HepG2 (cell line): ENCODE measurements around the gene ALDH18A1. TPM values are rescaled to one million over a fixed set of nuclear protein-coding genes. Genes with fewer than 3 reads are reported as not detected.
A peak's percentile ranks its signal among the peaks of the same experiment; 100 is the strongest.

Source experiments
- ATAC-seq: fragments of 200-7000 bp; cut with Tn5 transposase; 3 replicates; pipeline ENCODE4 v1.9.1; 2020; ENCODE audit warnings: mild to moderate bottlenecking, moderate library complexity
- BruUV-seq: library from RNA; stranded (reverse); fragments of 400-500 nt; replicated peaks from 2 replicates; lab custom pipeline; 2021; lab: Mats Ljungman, UMichigan
- CTCF ChIA-PET: fragments of 300-600 bp; formaldehyde crosslinking; extraction: SDS; loops from one replicate; lab custom pipeline; 2021; ENCODE audit warnings: low total read pairs, inconsistent platforms, low intra/inter-chr PET ratio; lab: Yijun Ruan, JAX
- POLR2A ChIA-PET: fragments of 350-600 bp; sonication (Branson Sonifier 250); formaldehyde crosslinking; loops from one replicate; lab custom pipeline; 2020; ENCODE audit warnings: antibody characterized with exemption, inconsistent platforms; lab: Yijun Ruan, JAX
- DNase-seq: peaks from one replicate; pipeline ENCODE4 v3.0.0-alpha.2; 2015; ENCODE audit warnings: low spot score
- FAIRE-seq: peaks from 3 replicates; lab custom pipeline; 2011; peaks lifted over from hg19 to GRCh38; lab: Jason Lieb, UNC
- H2AFZ ChIP-seq: one replicate; pipeline ENCODE4 v1.6.1; 2011; ENCODE audit warnings: low read length, inconsistent platforms
- H3K27ac ChIP-seq: fragments of 300-600 bp; 3 replicates; pipeline ENCODE4 v1.8.0; 2011; ENCODE audit warnings: mixed run types, mild to moderate bottlenecking, mixed read lengths, low read length, inconsistent platforms; ENCODE audit not compliant: insufficient read depth; ENCODE audit errors: extremely low read length
- H3K27me3 ChIP-seq, 2 experiments: fragments of 200-600 bp in 1 of 2; 2 replicates in 1 of 2; 3 replicates in 1 of 2; pipeline versions ENCODE4 v1.6.0 to v1.8.0; 2011; ENCODE audit warnings: low read length in 2 of 2, mild to moderate bottlenecking in 2 of 2, moderate library complexity in 2 of 2, inconsistent platforms in 1 of 2; ENCODE audit not compliant: insufficient read depth in 2 of 2, control insufficient read depth in 1 of 2
- H3K36me3 ChIP-seq, 2 experiments: fragments of 200-600 bp in 1 of 2; replicated peaks in 1 of 2; 2 replicates in 1 of 2; 3 replicates in 1 of 2; pipeline versions ENCODE4 v1.5.1 to v1.8.0; 2011; ENCODE audit warnings: low read length in 2 of 2, inconsistent platforms in 1 of 2; ENCODE audit not compliant: insufficient read depth in 2 of 2, control insufficient read depth in 1 of 2
- H3K4me1 ChIP-seq: 2 replicates; pipeline ENCODE4 v1.5.1; 2012; ENCODE audit warnings: low read length, inconsistent platforms; ENCODE audit not compliant: insufficient read depth
- H3K4me2 ChIP-seq: 2 replicates; pipeline ENCODE4 v1.6.0; 2011; ENCODE audit warnings: low read depth, low read length, inconsistent platforms
- H3K4me3 ChIP-seq, 3 experiments: fragments of 200-600 bp in 1 of 3; sonication (generic), shearing (Covaris generic) in 1 of 3; replicated peaks in 1 of 3; 2 replicates each; pipeline ENCODE4 v1.5.1; 2011 to 2016; ENCODE audit warnings: low read length in 3 of 3, inconsistent platforms in 2 of 3, low read depth in 2 of 3, mild to moderate bottlenecking in 2 of 3, control low read depth in 1 of 3, mixed read lengths in 1 of 3; ENCODE audit not compliant: insufficient read depth in 1 of 3
- H3K79me2 ChIP-seq: one replicate; pipeline ENCODE4 v1.6.1; 2011; ENCODE audit warnings: low read length, inconsistent platforms; ENCODE audit not compliant: insufficient read depth
- H3K9ac ChIP-seq: 2 replicates; pipeline ENCODE4 v1.6.0; 2011; ENCODE audit warnings: mild to moderate bottlenecking, low read depth, low read length, inconsistent platforms; ENCODE audit not compliant: insufficient read depth
- H3K9me3 ChIP-seq: 2 replicates; pipeline ENCODE4 v1.5.1; 2012; ENCODE audit warnings: mild to moderate bottlenecking, low read length
- H4K20me1 ChIP-seq: 2 replicates; pipeline ENCODE4 v1.6.0; 2011; ENCODE audit warnings: inconsistent platforms, mild to moderate bottlenecking, low read length, moderate library complexity; ENCODE audit not compliant: insufficient read depth
- AFF4 ChIP-seq: sonication (generic); formaldehyde crosslinking; IDR thresholded peaks from 2 replicates; pipeline ENCODE4 v1.4.0; 2020; ENCODE audit warnings: missing genetic modification reagents
- IKZF5 ChIP-seq: IDR thresholded peaks from 2 replicates; pipeline ENCODE4 v1.6.1; 2018; ENCODE audit warnings: missing genetic modification reagents, mild to moderate bottlenecking, missing compliant biosample characterization
- MAF1 ChIP-seq: sonication (generic); formaldehyde crosslinking; IDR thresholded peaks from 2 replicates; pipeline ENCODE4 v1.5.0; 2020; ENCODE audit warnings: missing genetic modification reagents, borderline replicate concordance
- MAFK ChIP-seq, 2 experiments: IDR thresholded peaks in 1 of 2; conservative IDR thresholded peaks in 1 of 2; 2 replicates each; pipeline ENCODE4 v1.6.1; 2011; ENCODE audit warnings: improper control_type of control experiment in 2 of 2, low read length in 2 of 2
- MLLT10 ChIP-seq: sonication (generic); formaldehyde crosslinking; IDR thresholded peaks from 2 replicates; pipeline ENCODE4 v1.4.0; 2020; ENCODE audit warnings: missing genetic modification reagents
- RFX3 ChIP-seq: IDR thresholded peaks from 2 replicates; pipeline ENCODE4 v1.6.1; 2016; ENCODE audit warnings: missing biosample characterization, missing genetic modification reagents
- RNF2 ChIP-seq: fragments of 450-650 bp; conservative IDR thresholded peaks from 2 replicates; pipeline ENCODE4 v1.6.1; 2016; ENCODE audit warnings: low read depth
- SMAD3 ChIP-seq: sonication (generic); formaldehyde crosslinking; IDR thresholded peaks from 2 replicates; pipeline ENCODE4 v1.4.0; 2020; ENCODE audit warnings: missing genetic modification reagents
- ZNF232 ChIP-seq: sonication (generic); formaldehyde crosslinking; IDR thresholded peaks from 2 replicates; pipeline ENCODE4 v1.4.0; 2020; ENCODE audit warnings: missing genetic modification reagents, borderline replicate concordance
- ZNF317 ChIP-seq: sonication (generic); formaldehyde crosslinking; IDR thresholded peaks from 2 replicates; pipeline ENCODE4 v1.5.0; 2020; ENCODE audit warnings: mild to moderate bottlenecking, missing genetic modification reagents
- ZNF33A ChIP-seq: sonication (generic); formaldehyde crosslinking; IDR thresholded peaks from 2 replicates; pipeline ENCODE4 v1.5.1; 2020; ENCODE audit warnings: missing genetic modification reagents, mild to moderate bottlenecking, moderate library complexity, borderline replicate concordance
- ZZZ3 ChIP-seq: sonication (generic); formaldehyde crosslinking; IDR thresholded peaks from 2 replicates; pipeline ENCODE4 v1.4.0; 2020; ENCODE audit warnings: missing genetic modification reagents, mild to moderate bottlenecking, borderline replicate concordance
- WGBS: methylation state at CpG from one replicate; pipeline ENCODE4 v1.1.6; 2017; ENCODE audit warnings: low lambda C conversion rate; 5-methylcytosine and 5-hydroxymethylcytosine counted together
- in situ Hi-C: cut with HindIII; loops from 2 replicates; pipeline ENCODE4 v1.10.0; 2017; ENCODE audit warnings: low pct_unique_long_range_greater_than_20kb; ENCODE audit not compliant: extremely low pct_ligation_motif_present
- intact Hi-C: fragments of 100-400 bp; cut with micrococcal nuclease; formaldehyde crosslinking; loops from one replicate; pipeline ENCODE4 v1.10.0; 2022; ENCODE audit not compliant: unreplicated experiment
- polyA plus RNA-seq, 8 experiments: library from polyadenylated mRNA; depleted of rRNA in 3 of 8; stranded (reverse) in 7 of 8; unstranded in 1 of 8; fragments of >200 nt; fragmentation: Illumina TruSeq in 4 of 8; extraction: Trizol in 4 of 8; gene quantifications; 2 replicates each; pipeline versions ENCODE4 v1.2.1 to v1.2.3, GENCODE V29; 2011 to 2016; ENCODE audit warnings: low read depth in 4 of 8, missing spikeins in 1 of 8, mixed read lengths in 1 of 8; ENCODE audit not compliant: insufficient read depth in 1 of 8
- total RNA-seq, 5 experiments: library from RNA; depleted of rRNA; stranded (reverse); fragments of >200 nt; fragmentation: Illumina TruSeq; extraction: Trizol; gene quantifications; 2 replicates each; pipeline ENCODE4 v1.2.3, GENCODE V29; 2016; ENCODE audit warnings: low read depth in 1 of 5

Gene ALDH18A1
- total and polyA plus RNA-seq, 2 of the 13 experiments (the other 11 are each of a cell fraction or from before 2014, with no cell fraction given), result 180 to 263 TPM

DNA sequence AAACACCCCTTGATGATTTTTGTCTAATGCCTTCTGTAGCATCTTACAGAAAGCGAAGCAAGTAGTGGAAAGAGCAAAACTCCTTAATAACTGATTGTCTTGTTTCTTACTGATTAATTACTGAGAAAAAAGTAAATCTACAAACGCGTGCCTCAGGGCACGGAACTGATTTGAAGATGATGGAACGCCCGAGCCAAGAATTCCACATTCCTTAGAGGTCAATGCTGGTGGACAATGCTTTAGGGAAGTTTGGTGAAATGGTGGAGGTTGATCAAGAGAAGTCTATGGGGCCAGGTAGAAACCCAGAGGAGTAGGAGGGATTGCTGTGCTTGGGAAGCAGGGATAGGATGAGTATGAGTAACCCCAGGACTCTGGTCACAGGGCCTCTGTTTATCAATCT, 90.4 kb downstream of the ALDH18A1 start (continued):
- TF ChIP-seq ZNF317 (CRISPR knock-in tag), result no peak
- no peak for TF ChIP-seq RNF2

GRCh38 chr10:95565336-95565735, 91.2 kb downstream of the ALDH18A1 start:
- intact Hi-C loops, result no loop called here
- Histone ChIP-seq H3K9ac (no peak overlapping the region), H3K4me3 (no peak overlapping the region), H3K4me2 (peak overlapping the region; percentile 62)
- TF ChIP-seq ZZZ3 (CRISPR knock-in tag) (no peak), MLLT10 (CRISPR knock-in tag) (no peak), ZNF33A (no peak), RFX3 (CRISPR knock-in tag) (no peak), SMAD3 (no peak), ZNF232 (no peak), IKZF5 (CRISPR knock-in tag) (no peak), AFF4 (CRISPR knock-in tag) (no peak), MAFK (conservative IDR thresholded peaks at IDR 0.05 in 1 of 2, IDR thresholded peaks at IDR 0.05 in 1 of 2; ENCODE audit: low read length in 2 of 2) (no peak), MAF1 (no peak)
- TF ChIP-seq, all 625 proteins: peak for 0
- in situ Hi-C loops, result loop anchor here (25.0 kb wide), 1 partner anchor 128 kb away; no protein-coding TSS in a partner anchor
- no peaks in the 10 kb centered on the region; a peak in 1 of 5 replicates for H3K27me3 ChIP-seq
- H3K79me2 ChIP-seq, result peaks cover 7% of the 10 kb centered on the region
- H3K9me3 ChIP-seq, result no peaks in the 10 kb centered on the region
- POLR2A ChIA-PET, result no interaction called here
- H4K20me1 ChIP-seq, result no peaks in the 10 kb centered on the region
- WGBS, result 50% methylated on average over 7 of the region's 7 CpGs
- no TSS peak for BruUV-seq
- CTCF ChIA-PET, result no interaction called here
- H2AFZ ChIP-seq, result no peak overlapping the region
- ATAC-seq (no peak), DNase-seq (no peak), FAIRE-seq (no peak)
- H3K27ac ChIP-seq, result no peak overlapping the region
- H3K4me1 ChIP-seq, result peaks cover 51% of the 10 kb centered on the region
- 0 out of 5 replicates have a peak, but pooled peaks cover 0 to under 1% of the 10 kb centered on the region in 2 experiments for H3K36me3 ChIP-seq
